GM19239 (cell line): Measurements from ENCODE around the gene NGF.

Experiments used
- DNase-seq: peaks from one replicate; pipeline ENCODE4 v3.0.0; 2011; ENCODE audit warnings: low spot score; ENCODE audit not compliant: insufficient read length
- FAIRE-seq: peaks from 2 replicates; lab custom pipeline; 2011; peaks lifted over from hg19 to GRCh38; lab: Jason Lieb, UNC

NGF gene

GRCh38 chr1:115338457-115338820, 390 bp upstream of the NGF start:
- FAIRE-seq (no peak), DNase-seq (no peak)

DNA sequence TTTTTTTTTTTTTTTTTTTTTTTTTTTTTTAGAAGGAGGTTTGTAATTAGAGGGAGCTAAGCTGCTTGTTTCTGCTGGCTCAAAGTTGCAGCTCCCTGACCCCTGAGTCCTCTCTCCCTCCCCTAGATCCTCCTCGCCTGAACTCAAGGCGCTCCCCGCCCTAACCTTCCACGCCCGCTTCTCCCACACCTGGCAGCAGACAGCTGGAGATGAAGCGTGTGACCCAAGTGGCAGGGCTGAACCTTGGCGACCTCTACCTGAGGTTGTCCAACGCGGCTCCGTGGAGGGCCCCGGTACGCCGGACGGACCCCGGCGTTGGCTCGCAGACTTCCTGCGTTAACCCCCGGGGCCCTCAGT, 795 bp downstream of the NGF start:
- FAIRE-seq (no peak), DNase-seq (no peak)

- no peak for FAIRE-seq
- DNase-seq = no peak
Observed at GRCh38 chr1:115336741-115337140, 1.3 kb downstream of the NGF start.

DNA sequence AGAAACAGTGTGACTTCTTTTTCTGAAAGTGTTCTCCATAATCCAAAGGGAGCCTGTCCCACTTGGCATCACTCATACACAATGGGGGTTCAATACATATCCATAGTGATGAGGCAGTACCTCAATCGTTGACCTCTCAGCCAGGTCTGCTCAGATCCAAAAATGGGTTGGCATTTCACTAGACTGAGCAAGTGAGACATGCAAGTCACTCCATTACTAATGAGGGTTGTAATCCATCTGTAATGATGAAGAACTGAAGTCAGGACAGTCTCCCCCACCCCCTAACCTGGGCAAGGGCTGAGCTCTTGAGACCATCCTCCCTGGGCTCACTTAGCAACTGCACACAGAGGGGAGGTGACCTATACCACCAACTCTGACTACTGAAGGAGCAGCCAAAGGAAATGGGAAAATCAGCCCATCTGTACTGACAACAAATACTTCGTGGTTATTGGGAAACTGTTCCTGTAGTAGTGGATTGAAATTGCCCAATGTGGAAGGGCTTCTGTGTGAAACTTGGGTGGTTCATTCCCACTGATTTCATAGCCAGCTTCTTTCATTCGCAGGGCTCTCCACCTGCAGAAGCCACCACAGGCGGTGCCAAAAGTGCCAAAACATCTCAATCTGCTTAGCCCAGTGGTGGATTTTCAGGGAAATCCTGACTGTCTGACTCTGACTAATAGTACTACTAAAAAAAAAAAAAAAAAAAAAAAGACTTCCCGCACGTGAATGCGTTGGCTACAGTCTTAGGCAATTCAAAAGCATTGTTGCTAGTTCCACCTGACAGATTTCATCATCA, 5.0 kb downstream of the NGF start:
- FAIRE-seq (no peak), DNase-seq (no peak)

- no peak for DNase-seq
- no peak for FAIRE-seq
Observed at GRCh38 chr1:115331558-115332331, 6.3 kb downstream of the NGF start.

- FAIRE-seq (no peak), DNase-seq (no peak)
Observed at GRCh38 chr1:115330480-115331013, 7.5 kb downstream of the NGF start.

- DNase-seq = no peak
- FAIRE-seq = no peak
Observed at GRCh38 chr1:115329965-115330364, 8.1 kb downstream of the NGF start.

- DNase-seq = no peak
Observed at GRCh38 chr1:115327270-115327669, 10.8 kb downstream of the NGF start.

DNA sequence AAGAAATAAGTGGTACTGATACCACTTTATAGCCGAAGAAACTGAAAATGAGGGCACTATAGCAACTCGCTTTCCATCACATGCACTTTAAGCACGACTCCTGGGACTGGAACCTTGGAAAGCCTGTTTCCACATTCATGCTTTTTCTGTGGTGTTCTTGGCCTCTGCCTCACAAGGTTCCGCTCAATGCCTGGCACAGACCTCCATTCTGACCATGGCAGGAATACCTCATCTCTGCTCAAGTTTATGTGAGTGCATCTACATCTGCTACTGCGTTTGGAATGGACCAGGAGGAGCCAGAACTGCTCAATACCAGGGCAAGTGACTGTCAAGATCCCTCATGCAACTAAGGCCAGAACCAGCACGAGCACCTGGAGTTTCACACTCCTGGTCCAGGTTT, 11.6 kb downstream of the NGF start:
- FAIRE-seq = no peak
- DNase-seq = no peak

More at GRCh38 chr1:115327270-115327669, 10.8 kb downstream of the NGF start:
- no peak for FAIRE-seq

DNA sequence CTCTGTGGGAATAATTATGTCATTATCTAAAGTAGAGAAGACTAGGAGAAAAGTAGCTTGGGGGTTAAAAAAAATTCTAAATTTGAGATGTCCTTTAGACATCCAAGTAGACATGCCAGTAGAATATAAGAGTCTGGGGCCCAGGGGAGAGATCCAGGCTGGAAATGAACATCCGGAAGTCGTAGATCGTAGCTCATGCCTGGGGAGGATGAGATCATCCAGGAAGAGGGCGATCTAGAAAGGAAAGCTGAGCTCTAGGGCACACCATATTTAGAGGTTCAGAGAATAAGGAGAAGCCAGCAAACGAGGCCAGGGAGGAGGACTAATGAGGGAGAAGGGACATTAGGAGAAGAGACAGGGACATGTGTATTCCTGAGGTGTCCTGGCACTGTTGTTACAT, 12.2 kb downstream of the NGF start:
- DNase-seq (no peak), FAIRE-seq (no peak)

GRCh38 chr1:115324649-115325420, 13.2 kb downstream of the NGF start:
- no peak for DNase-seq
- FAIRE-seq = no peak

DNA sequence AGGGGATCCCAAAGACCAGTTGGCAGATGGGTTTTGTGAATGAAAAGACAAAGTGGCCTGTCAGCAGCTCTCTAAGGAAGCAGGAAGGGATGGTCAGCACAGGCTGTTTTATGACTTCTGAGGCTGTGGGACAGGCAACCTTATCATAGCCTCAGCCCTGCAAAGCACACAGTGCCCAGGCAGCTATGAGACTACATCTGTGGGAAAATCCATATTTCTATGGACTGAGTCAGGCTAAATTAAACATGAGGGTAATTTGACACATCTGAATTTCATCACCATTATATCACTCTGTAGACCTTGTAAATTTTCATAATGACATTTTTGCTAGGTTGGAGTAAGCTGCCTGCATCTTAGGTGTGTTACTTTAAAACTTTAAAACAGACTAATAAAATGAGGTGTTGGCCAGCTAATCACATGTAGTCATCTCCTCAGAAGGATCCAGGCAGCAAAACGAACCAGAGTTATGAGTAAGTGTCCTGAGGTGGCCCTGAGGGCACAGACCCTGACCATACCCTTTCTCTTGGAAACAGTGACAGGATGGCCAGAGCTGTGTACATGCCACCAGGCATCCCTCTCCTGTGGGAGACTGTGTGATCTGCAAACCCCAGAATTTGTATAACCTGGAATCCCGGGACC, 14.6 kb downstream of the NGF start:
- no peak for FAIRE-seq

DNA sequence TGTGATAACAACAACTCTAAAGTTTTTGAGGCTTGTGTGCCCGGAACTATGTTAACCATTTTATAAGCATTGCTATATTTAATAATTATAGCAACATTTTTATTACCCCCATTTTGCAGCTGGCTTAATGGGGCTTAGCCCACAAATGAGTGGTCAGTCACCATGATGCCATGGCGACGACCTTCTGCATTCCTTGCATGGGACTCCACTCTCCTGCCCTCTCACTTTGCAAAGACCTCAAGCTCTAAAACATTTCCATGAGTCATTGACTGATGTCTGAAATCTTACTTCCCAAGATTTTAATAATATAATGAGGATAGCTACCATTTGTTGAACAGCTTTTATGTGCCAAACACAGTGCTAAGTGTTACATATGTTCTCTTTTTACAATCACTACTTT, 15.4 kb downstream of the NGF start:
- FAIRE-seq (no peak), DNase-seq (no peak)

More for the DNA sequence above, 14.6 kb downstream of the NGF start:
- no peak for DNase-seq

DNA sequence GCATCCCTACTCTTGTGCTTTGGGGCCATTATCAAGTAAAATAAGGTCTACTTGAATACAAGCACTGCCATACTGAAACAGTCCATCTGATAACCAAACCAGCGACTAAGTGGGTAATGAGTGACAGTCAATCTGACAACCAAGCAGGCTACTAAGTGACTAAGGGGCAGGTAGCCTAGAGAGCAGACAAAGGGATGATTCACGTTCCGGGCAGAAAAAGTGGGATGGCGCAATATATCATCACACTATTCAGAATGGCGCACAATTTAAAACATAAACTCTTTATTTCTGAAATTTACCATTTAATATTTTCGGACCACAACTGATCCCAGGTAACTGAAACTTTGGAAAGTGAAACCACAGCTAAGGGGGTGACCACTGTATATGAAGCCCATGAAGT, 17.7 kb downstream of the NGF start:
- no peak for FAIRE-seq
- DNase-seq = no peak

- DNase-seq (no peak), FAIRE-seq (no peak)
Observed at GRCh38 chr1:115319706-115320105, 18.3 kb downstream of the NGF start.

DNA sequence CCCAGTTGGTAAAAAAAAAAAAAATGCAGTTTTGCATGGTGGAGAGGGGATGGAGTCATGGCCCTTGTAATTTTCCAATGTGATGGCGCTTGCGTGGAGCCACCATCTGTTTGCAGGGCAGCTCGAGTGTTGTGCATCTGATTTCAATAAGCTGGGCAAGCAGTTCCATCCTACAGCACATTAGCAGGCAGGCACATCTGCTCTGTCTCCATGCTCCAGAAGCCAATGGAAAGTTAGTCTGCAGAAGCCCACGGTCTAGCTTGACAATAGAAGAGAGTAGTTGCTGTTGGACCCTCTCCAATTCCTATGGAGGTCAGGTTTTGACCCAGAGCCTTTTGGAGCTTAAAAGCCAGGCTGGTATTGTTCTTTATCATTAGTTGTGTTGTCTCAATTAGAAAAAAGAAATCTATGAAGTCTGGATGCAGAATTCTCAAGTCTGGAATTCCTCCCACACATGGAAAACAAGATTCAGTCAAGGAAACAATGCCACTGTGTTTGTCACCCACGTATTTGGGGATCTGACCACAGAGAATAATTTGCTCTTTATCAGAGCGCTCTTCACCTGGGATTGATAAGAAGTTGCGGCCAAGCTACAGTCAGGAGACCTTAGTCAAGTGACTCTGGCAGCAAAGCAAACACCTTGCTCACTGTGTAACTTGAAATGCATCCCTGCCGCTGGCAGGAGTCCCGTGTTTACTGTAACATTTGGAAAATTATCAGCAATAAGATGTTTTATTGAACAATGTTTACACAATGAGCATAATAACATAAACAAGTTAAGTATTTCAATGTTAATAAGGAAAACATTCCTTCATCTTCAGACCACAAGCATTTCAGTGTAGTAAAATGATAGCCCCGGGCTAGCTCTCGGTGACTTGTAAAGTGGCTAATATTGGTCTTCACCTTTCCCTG, 20.7 kb downstream of the NGF start:
- no peak for DNase-seq

GRCh38 chr1:115314765-115315164, 23.3 kb downstream of the NGF start:
- DNase-seq = no peak

More for the DNA sequence above, 20.7 kb downstream of the NGF start:
- no peak for FAIRE-seq

DNA sequence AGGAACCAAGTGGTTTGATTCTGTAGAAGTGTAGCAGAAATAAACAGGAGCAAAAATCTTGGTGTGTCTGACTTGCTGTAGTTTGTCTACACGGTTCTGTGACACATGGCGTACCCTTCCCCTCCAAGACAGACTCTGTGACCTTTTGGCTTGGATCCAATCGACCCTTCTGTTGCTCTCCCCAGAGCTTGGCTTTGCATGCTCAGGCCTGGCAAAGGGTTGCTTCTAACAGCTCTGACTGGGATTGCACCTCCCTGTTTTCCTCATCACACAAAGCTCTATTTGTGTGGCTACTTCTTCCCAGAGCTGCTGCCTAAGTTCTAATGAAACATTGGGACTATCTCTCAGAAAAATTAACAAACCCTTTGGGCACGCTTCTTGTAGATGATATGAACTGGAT, 24.0 kb downstream of the NGF start:
- DNase-seq = no peak

More at GRCh38 chr1:115314765-115315164, 23.3 kb downstream of the NGF start:
- FAIRE-seq = no peak

GRCh38 chr1:115313182-115313581, 24.9 kb downstream of the NGF start:
- FAIRE-seq = no peak
- DNase-seq = no peak

More for the DNA sequence above, 24.0 kb downstream of the NGF start:
- no peak for FAIRE-seq
